Measurements from ENCODE around the gene OR2AG1.

- no peak for TF ChIP-seq POLR2A (IDR thresholded peaks at IDR 0.05)
- TF ChIP-seq EP300 (IDR thresholded peaks at IDR 0.05) = no peak
- TF ChIP-seq CTCF (IDR thresholded peaks at IDR 0.05) = no peak
These were observed 50.5 kb downstream of the OR2AG1 start for GRCh38 chr11:6833356-6833755.

All from sigmoid colon (tissue), 4 donors.